GM21576 (cell line): ENCODE results near the gene UBASH3B.
"Not testable (repeated sequence)": the region's sequence is repeated elsewhere in the genome, so short reads cannot be mapped to it uniquely, and the experiment has no call there.

ENCODE experiments used
- ATAC-seq: cut with Tn5 transposase; IDR thresholded peaks from one replicate; pipeline ENCODE4 v1.9.1; 2021; ENCODE audit warnings: mild to moderate bottlenecking, moderate library complexity; ENCODE audit not compliant: unreplicated experiment

The UBASH3B gene

DNA sequence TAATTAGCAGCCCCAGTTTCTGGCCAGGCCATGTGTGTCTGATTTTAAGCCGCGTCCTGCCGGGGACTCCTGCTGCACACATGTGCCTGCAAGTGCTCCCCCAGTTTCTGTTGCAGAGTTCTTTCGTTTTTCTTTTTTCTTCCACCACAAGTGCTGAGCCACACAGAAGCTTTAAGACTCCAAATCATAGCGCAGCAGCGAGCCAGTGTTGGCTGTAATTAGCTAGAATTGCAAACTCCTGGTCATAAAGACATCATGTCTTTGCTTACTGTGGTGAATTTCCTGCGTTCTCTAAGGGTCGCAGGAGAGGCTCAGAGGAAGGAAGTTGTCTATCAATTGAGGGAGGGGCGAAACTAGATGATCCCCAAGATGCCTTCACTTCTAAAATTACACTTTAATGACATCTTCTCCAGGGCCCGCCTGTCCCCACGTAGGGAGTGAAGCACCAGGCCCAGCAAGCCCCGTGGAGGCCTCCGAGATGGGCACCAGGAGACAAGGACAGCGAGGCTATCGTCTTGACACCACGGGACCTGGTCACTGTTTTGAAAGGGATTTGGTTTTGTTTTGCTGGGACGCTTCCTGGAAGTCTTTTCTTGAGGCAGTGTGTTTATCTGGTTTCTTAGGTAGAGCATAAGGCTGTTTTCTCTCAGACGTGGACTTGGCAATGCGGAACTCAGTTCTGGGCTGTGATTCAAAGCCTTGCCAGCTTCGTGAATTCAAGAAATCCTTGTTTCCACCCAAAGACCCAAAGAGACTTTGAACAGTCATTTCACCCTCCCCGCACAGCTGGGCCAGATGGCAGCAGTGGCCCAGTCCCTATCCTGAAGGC lies 71.8 kb downstream of the UBASH3B start:
- ATAC-seq: peak; percentile 85

- ATAC-seq: no peak
These were observed 73.0 kb downstream of the UBASH3B start for GRCh38 chr11:122728561-122728960.

GRCh38 chr11:122729139-122729538 lies 73.6 kb downstream of the UBASH3B start:
- ATAC-seq: no peak

DNA sequence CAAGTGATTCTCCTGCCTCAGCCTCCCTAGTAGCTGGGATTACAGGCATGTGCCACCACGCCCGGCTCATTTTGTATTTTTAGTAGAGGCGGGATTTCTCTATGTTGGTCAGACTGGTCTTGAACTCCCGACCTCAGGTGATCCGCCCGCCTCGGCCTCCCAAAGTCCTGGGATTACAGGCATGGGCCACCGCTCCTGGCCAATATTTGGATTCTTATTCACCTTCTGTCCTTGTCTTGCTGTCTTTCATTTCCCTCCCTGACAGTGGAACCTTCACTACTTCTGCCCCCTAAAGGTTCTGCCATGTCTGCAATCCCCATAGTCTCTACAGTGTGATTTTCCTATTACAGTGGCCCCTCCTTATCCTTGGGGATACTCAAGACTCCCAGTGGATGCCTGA lies 75.2 kb downstream of the UBASH3B start:
- not testable (repeated sequence) for ATAC-seq

GRCh38 chr11:122731500-122731913 lies 76.0 kb downstream of the UBASH3B start:
- no peak for ATAC-seq

- no peak for ATAC-seq
These were observed 77.1 kb downstream of the UBASH3B start for GRCh38 chr11:122732342-122733315.

DNA sequence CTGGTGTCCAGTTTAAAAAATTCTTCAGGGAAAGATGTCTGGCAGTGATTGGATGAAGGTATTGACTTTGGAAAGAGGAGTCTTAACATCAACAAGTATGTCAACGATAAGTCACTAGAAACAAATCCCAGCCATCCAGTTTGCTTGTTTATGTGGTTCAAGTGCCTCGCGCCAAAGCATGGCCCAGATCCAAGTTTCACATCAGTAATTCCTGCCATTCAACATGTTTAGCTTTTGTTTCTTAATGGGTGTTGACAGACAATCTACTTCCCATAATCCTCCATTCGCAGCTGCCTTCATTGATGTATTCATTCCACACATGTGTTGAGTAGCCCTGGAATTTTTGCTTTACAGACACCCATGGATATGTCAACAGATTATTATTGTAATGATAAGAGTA lies 77.8 kb downstream of the UBASH3B start:
- no peak for ATAC-seq

- no peak for ATAC-seq
These were observed 79.5 kb downstream of the UBASH3B start for GRCh38 chr11:122734848-122735496.

- no peak for ATAC-seq
These were observed 82.6 kb downstream of the UBASH3B start for GRCh38 chr11:122737951-122738693.

DNA sequence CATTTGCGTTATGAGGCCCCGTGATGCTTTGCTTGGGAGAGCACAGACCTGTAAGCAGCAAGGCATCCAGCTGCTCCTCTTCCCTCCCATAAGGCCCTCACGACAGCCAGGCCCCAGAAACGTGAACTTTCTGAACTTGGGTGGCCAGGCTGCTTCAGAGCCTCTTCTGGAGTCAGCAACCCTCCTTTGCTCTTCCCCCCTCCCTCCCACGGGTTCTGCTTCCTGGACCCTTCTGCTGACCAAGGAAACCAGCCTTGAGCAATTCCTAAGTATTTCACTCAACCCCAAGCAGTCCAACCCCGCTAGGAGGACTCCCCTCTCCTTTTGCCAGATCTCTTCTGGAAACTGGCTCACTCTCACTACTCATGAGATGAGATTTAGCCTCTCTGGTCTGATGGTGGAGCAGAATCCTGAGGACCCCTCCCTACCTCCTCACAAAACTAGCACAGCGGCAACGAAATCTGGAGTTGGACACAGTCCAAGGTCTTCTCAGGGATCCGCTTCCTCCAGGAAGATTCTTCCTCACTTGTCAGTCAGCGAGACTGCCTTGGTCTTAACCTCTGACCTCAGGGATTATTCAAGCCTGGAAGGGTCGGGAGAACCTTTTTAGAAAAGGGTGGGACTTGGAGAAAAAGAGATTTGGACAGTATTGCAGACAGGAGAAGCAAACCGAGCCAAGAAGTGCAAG lies 86.2 kb downstream of the UBASH3B start:
- ATAC-seq: no peak

DNA sequence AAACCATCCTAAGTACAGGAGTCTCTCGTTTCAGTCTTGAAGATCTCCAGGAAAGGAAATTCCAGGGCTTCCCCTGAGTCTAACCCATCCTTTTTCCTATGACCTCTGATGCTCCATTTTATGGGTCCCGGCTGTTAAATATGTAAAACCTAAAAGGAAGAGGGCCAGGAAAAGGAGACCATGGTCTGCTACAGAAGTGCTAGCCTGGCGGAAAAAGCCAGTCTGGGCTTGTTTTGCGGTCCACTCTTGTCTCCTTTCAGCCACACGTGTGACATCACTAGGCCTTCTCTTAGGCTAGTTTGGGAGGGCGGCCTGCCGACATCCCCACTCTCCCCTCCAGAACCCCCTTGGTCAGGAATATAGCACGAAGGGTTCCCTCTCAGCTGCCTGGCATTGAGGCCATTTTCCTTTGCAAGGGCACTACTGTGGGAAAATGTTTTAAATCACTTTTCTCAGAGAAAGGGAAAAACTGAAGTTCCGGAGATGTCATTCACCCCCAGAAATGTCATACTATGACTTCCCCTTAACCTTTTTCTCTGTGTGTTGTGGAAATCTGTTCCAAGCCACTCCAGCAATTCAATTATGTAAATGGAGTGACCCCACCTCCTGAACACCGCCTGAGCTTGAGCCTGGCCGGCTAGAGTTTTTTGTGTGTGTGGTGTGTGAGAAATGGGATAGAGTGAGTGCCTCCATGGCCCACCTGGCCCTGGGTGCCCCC lies 86.9 kb downstream of the UBASH3B start:
- ATAC-seq: no peak

- no peak for ATAC-seq
These were observed 87.7 kb downstream of the UBASH3B start for GRCh38 chr11:122743097-122743741.

DNA sequence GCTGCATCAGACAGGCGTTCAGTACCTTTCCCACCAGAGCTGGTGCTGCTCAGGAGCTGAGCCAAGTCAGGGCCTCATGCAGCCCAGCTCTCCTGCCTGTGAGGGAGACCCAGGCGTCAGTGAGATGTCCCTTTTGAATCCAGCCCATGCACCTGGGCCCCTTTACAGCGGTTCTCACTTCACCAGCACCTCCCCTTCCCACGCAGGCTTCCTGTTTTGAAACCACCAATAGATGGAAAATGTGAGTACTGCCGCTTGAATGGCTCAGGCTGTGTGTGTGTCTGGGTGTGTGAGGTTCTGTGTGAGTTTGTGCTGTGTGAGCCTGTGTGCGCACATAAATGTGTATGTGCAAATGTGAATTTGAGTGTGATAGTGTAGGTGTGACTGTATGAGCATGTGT lies 88.4 kb downstream of the UBASH3B start:
- peak; percentile 45 for ATAC-seq

GRCh38 chr11:122744357-122744756 lies 88.8 kb downstream of the UBASH3B start:
- ATAC-seq: no peak

DNA sequence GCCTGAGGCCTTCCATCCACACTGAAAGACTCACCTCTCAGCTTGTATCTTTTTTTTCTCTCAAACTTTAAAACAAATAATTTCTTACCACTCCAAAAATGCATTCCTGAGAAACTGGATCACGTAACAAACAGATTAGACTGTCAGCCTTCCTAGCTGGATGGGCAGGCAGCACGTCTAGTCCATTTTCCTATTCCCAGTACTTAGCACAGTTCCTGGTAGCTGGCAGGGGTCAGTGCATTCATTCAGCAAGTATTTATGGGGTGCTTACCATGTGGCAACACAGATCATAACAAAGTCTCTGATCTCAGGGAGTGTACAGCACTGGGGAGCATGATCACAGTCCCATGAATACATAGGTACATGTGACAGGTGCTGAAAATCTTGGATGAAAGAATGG lies 89.6 kb downstream of the UBASH3B start:
- no peak for ATAC-seq

GRCh38 chr11:122746050-122746478 lies 90.5 kb downstream of the UBASH3B start:
- ATAC-seq: peak; percentile 67

- no peak for ATAC-seq
These were observed 91.2 kb downstream of the UBASH3B start for GRCh38 chr11:122746611-122747244.

DNA sequence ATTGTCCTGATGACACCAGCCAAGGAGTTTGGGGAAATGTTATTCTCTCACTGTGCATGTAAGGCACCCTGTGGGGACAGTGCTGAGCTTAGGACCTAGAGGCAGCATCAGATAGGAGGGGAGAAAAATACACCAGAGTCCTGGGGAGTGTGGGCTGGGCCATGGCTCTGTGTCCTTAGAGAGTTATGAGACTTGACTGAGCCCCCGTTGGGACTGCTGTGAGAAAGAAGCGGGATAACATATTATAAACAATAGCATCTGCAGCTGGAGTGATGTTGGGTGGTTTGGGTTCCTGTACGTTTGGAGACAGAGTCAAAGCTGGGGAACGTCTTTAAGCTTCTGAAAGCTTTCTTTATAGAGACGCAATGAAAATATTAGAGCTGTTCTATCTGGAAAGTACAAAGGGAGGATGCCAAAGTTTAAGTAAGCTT lies 91.8 kb downstream of the UBASH3B start:
- no peak for ATAC-seq
